GM18873 (cell line): ENCODE results near the gene TENT5C.

Source experiments
- ATAC-seq: cut with Tn5 transposase; IDR thresholded peaks from one replicate; pipeline ENCODE4 v1.9.1; 2021; ENCODE audit warnings: mild to moderate bottlenecking, moderate library complexity, moderate number of reproducible peaks; ENCODE audit not compliant: unreplicated experiment, low FRiP score

TENT5C gene

DNA sequence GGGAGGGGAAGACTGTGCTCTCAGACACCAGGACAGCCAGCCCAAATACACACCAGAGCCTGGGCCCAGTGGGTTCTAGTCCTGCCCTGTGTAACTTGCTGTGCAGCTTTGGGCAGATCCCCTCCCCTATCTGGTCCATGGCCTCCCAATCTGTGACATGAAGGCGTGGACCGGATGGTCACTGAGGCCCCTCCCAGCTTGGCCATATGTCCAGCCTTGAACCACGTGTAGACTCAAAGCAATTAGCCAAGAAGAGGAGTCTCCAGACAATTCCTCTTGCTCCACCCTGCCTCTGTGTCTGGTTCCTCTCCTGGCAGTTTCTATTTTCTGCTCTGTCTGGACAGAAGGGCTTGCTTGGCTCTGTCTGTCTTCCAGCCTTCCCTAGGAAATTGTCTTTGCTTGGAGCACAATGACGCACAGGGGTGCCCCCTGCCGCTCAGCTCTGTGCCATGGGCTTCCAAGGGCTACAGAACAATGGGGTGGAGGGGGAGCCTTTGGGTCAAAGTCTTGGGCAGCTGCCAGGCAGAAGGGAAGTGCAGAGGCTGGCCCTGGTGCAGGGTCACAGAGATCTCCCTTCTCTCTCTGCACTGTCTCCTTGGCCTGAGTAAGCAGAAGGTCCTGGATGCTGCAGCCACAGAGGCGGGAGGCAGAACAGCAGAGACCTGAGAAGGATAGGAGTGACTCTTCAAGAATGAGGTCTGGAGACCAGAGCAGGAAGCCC is 66.1 kb downstream of the TENT5C start:
- no peak for ATAC-seq

DNA sequence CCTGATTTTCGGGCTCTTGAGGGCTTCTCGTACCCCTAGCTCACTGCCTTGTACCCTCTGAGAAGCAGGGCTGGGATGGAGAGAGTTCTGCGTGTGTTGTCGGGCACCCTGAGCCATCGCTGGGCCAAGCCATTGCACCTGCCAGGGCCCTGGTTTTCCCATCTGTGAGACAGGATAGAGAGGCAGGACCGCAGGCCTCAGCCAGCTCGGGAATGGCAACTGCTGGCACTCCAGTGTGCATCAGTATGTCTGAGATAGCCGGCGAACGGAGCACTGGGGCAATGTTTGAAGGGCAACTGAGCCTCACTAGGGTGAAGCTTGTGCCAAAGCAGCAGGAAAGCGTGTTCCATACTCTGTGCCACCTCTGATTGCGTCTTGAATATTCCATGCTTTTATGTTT is 66.9 kb downstream of the TENT5C start:
- no peak for ATAC-seq

DNA sequence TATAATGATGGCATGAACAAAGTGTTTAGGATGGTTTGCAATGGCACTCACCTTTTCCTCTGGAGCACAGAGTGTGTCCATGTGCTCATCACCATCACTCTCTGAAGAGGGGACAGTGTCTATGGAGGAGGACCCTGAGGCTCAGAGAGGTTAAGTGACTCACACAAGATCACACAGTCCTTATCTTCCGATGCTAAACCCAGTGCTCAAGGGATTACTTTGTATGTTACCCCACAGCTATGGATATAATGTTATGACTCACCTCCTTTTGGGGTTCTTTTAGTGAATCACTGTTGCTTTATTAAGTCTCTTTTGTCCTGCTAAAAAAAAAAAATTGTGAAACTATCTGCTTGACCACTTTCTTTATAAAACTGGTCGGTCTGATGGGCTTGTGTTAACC is 67.6 kb downstream of the TENT5C start:
- no peak for ATAC-seq

DNA sequence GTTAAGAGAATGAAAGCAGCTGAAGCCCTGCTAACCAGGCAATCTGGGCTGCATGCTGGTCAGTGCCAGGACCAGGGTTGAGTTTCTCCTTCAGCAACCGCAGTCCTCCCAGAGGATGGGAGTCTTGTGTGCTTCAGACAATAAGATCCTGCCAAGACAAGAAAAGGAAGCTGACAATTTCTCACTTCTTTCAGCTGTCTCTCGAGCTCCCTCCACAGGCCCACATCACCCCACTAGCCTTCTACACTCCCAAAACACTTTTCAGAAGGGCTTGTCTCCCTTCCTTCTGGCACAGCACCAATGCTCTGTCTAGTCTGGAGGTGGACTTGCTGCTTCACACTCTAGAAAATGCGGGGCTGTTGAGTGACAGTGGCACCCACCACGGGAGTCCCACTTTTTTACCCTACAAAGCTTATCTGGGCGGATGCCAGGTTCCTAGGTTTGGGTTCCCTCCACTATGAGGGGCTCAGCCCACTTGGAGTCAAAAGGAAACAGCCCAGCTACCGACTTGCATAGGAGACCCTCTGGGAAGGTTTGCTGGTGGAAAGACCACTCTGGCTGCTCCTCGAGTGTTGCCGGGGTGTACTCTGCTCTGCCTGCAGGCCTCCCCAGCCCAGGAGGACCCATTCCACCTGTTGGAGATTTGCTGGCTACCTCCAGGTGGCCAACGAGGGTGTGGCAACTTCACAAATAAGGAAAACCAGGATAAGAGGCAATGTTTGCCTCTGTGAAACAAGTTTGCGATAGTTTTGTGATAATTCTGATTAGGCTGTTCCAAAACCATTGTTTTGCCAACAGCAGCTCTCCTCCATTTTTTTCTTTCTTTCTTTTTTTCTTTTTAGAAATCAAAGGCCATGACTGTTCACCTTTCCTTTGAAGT is 68.9 kb downstream of the TENT5C start:
- ATAC-seq, result no peak

DNA sequence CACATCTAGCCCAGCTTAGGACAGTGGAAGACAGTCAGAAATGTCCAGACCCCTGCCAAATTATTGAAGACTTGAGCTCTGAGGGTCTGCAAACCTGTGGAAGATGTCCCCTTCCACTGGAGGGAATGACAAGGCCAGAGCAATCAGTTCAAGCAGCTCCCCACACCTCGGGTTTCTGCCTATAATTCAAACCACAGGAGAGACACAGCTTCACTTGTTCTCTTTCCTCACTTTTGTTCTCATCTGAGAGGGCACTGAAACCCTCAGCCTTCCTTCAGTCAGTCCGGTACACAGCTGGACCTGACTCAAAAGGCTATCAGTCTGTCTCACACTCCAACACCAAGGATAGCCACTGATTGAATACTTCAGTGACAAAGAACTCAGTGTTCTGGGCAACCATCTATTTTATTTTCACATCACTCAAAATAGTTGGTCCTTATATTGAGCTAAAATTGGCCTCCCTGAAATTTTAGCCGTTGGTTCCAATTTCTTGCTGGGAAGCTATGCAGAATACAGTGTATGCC is 70.1 kb downstream of the TENT5C start:
- no peak for ATAC-seq

DNA sequence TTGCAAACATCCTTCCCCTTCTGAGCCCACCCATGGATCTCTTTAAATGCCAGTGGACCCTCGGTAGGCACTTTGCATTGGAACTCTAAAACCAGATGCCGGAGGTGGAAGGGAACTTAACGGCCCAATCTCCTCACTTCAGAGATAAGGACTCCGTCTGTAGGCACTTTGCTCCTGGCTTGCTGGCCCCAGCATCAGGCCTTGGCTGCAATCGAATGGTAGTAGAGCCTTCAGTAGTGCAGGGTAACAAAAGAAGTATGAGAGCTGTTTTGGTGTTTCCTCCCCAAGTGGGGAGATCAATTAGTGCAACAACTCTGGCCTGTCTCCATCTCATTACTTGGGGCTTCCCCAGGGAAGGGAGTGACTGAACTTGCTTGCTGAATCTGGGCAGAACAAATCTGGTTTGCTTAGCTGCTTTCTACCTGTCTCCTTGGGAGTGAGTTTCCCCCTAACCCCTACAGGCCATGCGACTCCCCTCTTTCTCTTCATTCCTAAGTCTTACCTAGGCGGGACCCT is 70.8 kb downstream of the TENT5C start:
- ATAC-seq, result no peak
